GM21526 (cell line): ENCODE measurements around the gene STRN.
"Not testable (repeated sequence)": the region's sequence is repeated elsewhere in the genome, so short reads cannot be mapped to it uniquely, and the experiment has no call there.

Experiments
- ATAC-seq: cut with Tn5 transposase; IDR thresholded peaks from one replicate; pipeline ENCODE4 v1.9.1; 2021; ENCODE audit warnings: moderate library complexity; ENCODE audit not compliant: unreplicated experiment, low FRiP score

STRN gene

DNA sequence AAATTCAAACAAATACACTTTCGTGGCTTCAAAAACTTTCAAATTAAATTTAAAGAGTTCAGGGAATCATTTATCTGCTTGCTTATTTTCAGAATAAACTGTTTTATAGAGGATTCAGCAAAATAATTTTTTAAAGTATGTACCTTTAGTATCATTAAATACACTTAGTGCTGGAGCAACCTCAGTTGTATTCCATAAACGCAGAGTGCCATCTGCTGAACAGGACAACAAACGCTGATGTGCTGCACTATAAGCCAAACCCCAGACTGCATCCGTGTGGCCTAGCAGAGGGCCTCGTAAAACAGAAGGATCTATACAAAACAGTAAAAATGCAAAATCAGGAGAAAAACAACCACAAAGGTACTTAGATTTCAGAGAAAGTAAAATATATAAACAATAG, 108.6 kb downstream of the STRN start:
- no peak for ATAC-seq

DNA sequence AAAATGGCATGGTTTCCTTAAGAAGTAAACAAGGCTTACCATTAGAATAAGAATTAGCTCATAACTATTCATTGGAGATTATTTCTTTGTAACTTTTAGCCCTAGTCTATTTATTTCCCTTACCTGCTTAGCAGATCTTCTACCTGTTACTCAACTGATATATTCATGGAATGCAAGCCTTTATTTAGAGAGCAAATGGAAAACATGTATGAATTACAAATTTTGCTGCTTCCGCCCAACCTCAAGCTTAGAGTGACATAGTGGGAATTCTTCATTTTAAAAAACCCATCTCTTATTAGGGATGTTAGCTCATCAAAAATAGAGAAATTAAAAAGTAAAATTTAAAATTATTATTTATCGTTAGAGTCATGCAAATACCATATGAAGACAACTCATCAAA, 110.9 kb downstream of the STRN start:
- no peak for ATAC-seq

DNA sequence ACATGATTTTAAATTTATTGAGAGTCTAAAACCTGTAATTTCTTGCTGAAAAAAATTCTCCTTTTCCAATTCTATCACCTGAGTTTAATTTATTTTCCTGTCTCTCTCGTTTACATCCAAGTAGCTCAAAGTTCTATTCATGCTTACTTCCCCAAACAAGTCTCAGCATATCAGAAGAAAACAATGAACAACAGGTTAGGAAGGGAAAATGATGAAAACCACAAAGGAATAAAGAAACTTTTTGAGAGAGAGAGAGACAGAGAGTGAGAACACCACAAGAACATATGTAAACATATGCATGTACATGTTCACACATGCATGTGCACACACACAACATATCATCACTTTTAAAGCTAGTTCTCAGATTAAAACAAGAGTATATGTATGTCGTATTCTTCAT, 112.1 kb downstream of the STRN start:
- ATAC-seq, result no peak

DNA sequence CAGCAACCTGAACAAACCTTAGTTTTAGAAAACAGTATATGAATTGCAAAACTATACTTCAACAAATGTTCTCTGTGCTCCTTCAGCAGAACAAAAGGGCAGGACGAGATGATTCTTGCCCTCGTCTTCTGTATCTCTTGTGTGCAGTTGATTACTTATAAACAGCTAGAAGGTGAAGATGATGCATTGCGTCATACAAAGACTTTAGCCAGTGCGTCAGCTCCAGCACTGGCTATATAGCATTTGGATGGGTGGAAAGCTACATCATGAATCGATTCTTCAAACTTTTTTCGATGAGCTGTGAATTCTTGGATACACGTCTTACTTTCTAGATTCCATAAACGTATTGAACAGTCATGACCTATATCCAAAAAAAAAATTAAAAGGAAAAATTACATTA, 117.1 kb downstream of the STRN start:
- no peak for ATAC-seq

DNA sequence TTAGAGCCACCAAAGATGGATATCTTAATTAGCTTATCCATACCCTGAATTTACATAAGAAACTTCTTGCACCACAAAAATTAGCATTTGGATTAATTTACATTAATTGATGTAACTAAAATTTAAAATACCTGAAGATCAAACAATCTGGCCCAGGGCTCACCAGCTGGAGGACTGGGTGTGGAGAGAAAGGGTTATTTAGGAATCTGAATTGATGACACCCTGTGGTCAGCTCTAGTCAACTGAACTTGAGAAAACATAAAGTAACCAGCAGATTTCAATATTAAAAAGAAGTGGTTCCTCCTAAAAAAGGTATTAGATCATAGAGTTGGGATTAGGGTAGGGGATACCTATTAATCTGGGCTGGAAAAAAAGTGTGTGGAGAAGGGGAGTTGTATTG, 122.5 kb downstream of the STRN start:
- no peak for ATAC-seq

DNA sequence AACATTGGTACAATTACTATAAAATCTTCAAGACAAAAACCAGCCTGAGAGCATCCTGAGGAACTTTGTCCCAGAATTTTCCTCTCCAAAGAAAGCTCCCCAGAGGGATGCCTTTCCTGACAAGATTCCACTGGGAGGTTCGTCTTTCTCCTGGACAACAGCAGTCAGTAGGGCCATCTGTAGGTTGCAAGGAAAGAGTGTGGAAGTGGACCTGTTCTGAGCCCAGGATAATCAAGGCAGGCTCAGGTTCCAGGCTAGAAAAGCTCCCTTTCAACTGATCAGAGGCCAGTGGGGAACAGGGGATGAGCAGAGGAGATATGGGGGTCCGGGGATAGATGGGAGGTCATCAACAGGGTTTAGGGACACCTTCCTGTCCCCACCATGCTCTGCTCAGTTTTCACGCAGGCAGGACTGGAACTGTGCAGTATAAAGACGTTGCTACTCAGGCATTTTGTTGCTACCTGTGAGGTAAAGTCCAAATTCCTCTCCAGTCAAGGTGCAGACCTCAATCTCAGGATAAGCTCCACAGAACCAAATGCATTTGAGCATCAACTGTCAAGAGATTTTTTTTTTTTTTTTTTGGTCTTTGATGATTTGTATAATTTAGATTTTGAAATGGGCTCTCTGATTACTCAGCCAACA, 126.2 kb downstream of the STRN start:
- no peak for ATAC-seq

DNA sequence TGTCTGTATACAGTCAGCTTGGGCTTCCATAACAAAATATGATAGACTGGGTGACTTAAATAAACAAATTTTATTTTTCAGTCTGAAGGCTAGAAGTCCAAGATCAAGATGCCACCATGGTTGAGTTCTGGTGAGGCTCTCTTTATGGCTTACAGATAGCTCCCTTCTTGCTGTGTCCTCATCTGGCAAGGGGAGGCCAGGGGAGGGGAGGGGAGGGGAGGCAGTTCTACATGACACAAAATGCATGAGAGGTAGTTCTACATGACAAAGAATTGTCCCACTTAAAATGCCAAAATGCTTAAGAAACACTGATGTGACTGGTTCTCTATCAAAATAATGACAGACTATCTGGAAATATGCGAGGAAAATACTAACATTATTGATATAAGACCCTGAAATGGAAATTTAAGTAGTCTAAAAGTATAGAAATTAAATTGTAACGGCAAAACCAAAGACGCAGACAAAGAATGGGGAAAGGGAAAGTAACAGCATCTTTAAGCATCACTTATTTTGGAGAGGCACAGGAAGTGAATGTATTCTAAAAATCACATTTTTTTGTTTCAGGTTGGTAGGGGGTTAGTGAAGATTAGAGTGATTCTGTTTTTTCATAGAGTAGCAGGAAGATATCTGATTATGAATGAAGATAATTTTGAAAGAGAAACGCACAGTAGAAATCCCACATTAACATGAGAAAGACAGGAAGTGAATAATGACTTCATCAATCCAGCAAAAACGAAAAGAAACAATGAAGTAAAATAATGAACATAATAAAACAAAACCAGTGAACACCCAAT, 131.4 kb downstream of the STRN start:
- ATAC-seq, result no peak

DNA sequence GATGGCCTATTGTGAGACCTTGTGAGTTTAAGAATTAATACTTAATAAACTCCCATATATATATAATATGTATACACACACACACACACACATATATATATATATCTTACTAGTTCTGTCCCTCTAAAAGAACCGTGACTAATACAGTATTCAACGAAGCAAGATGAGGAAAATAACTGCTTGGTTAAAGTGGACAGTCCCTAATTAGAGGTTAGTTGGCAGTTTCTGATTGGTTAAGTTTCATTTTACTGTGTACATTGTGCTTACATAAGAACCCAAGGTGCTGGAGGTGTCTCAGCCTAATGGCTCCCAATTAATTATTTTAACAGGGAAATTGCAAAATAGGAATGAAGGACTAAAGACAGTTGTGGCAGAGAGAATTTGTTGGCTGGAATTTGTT, 132.1 kb downstream of the STRN start:
- ATAC-seq, result no peak

DNA sequence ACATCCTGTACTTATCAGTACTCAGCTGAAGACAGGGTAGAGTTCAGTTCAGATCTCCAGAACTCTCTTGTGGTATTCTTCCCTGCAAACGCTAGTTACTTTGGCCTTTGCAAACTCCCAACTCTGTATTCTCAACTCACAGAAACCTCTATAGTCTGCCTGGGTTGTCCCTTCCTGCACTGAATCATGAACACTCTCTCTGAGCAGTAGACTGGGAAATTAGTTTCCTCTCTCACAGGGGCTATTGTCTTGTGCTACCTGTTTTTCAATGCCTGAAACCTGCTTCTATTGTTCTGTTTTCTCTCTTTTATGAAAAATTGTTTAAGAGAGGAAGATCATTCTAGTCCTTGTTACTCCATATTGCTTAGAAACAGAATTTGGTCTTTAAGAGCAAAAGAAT, 135.2 kb downstream of the STRN start:
- no peak for ATAC-seq

DNA sequence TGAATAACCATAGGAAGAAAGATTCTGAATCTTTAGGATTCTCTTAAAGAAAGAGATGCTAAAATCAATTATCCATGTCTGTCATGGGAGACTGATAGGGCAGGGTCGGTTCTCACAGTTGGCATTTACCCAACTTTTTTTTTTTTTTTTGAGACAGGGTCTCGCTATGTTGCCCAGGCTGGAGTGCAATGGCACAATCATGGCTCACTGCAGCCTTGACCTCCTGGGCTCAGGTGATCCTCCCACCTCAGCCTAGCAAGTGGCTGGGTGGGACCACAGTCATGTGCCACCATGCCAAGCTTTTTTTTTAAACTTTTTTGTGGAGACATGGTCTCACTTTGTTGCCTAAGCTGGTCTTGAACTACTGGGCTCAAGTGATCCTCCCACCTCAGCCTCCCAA, 141.7 kb downstream of the STRN start:
- ATAC-seq, result not testable (repeated sequence)

DNA sequence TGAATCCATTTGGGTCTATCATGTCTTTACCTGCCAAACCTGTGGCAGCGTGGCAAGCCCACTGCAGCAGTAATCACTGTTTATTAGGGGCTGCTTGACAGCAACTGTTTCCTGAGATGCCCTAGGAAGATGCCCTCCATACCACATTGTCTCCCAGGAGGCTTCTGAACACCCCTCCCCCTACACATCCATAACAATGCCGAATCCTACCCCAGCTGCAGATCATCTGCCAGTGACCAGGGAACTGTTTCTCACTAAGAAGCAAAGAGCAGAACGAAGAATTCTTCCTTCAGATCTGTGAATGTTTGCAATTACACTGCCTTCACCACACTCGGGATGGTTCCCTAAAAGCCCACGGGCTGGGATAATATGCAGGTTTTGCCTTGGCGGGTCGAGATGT, 142.1 kb downstream of the STRN start:
- ATAC-seq, result no peak

DNA sequence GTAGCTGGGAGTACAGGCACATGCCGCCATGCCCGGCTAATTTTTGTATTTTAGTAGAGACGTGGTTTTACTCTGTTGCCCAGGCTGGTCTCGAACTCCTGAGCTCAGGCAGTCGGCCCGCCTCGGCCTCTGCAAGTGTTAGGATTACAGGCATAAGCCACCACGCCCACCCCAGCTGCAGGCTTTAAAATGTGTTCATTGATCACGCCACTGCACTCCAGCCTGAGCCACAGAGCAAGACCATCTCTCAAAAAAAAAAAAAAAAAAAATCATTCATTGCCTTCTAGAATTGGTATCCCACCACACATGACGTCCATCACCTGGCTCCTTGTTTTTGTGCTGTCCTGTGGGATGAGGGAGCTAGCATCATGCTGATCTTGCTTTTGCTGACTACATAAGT, 142.5 kb downstream of the STRN start:
- ATAC-seq, result no peak

DNA sequence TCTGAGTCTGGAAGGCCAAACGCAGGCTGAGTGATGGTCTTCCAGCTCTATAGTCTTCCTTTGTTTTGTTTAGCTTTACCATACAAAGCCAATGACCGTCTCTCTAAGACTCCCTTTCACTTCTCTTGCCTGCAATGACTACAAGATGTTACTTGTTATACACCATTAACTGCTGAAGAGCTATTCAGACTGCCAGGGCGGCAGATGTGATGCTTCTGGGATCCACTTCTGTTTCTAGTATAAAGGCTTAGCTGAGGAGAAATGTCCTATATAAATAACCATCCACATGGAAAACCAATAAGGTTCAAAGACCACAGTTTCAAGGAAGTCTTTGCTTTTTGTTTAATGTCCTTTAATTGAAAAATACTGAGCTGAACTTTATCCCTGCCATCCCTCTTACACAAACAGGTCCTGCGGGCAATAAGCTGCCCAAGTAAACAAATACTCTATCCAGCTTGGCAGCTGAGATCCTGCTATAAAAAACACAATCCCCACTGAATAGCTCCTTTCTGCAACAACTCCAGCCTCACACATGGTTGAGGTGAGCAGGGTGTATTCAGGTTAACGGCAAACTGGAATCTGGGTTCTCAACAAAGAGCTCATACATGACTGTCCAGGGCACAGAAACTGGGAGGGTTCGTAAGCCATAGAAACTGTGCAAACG, 145.3 kb downstream of the STRN start:
- no peak for ATAC-seq

DNA sequence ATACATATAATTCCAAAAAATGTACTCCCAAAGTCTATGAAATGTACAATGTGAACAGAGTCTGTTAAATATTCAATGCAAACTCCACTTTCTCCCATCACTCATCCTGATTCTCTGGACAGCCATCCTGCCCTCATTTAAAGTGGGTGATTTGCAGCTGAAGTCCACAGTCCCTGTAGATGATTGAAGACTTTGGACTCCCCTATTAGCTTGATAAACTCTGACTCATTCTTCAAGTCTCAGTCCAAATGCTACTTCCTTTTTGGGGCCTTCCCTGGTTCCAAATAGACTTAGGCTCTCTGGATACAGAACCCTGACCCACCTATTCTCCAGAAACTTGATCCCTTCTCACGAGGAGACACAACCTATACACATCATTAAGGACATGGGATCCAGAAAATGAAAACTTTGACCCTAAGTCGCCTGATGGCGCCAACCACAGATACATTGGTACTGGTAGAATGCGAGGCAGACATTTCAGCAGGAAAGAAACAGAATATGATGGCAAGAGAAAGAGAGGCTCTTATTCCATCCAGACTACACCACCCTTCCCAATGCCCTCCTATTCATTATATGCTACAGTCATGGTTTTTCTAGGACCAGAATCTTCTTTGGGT, 147.1 kb downstream of the STRN start:
- no peak for ATAC-seq

DNA sequence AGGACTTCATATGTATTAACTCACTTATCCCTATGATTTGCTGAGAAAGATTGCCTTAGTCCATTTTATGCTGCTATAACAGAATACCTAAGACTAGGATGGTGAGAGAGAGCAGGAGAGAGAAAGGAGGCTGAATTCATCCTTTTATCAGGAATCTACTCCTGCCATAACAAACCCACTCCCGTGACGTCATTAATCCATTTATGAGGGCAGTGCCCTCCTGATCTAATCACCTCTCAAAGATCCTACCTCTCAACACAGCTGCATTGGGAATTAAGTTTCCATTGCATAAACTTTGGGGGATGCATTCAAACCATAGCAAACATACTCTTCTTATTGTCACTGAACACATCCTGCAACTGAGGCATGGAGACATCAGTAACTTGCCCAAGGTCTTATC, 147.8 kb downstream of the STRN start:
- no peak for ATAC-seq

DNA sequence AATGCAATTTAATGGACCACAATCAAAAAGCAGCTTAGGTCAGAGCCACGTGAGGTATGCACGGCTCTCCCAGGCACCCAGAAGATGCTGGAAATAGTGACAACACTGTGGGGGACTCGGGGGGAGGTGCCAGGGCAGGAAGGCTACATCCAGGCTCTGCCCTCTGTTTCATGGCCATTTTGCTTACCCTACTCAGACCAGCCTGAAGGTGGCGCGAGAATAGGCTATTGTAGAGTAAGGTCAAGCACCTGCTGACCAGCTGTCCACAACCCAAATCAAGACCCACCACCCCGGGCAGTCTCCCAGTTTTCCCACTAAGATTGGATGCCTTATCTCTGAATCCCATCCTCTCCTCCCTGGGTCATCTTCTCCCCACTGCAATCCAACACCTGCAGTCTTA, 154.1 kb downstream of the STRN start:
- no peak for ATAC-seq

DNA sequence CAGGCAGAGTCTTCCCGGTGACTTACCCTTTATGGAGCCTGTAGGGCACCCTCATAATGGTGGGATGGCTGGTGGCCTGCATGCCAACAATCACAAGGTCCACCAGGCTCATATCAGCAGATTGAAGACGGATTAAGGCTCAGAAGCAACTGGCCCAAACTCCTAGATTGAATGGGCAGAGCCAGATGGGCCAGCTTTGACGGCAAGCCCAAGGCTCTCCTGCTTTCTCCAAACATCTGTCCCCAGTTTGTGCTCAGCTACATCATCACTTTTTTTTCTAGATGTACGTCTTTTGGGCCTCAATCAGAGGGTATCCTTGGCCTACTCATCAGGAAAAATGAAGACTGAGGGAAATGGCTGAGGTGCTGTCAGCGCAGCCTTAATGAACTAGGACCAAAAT, 155.3 kb downstream of the STRN start:
- ATAC-seq, result no peak

DNA sequence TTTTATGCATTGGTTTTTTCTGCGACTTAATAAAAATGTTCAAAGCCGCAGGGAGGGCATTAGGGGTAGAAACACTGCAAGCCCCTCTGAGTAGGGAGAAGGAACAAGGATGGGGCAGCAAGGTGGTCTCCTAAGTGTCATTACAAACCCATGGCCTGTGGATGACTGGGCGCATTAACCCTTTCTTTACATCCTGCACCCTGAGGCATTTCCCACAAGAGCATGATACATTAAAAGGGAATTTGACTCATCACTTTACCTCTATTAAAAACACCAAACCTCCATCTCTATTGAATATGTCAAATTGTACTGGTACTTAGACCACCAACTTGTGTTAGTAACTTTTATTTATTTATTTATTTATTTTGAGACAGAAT, 157.3 kb downstream of the STRN start:
- ATAC-seq, result no peak

DNA sequence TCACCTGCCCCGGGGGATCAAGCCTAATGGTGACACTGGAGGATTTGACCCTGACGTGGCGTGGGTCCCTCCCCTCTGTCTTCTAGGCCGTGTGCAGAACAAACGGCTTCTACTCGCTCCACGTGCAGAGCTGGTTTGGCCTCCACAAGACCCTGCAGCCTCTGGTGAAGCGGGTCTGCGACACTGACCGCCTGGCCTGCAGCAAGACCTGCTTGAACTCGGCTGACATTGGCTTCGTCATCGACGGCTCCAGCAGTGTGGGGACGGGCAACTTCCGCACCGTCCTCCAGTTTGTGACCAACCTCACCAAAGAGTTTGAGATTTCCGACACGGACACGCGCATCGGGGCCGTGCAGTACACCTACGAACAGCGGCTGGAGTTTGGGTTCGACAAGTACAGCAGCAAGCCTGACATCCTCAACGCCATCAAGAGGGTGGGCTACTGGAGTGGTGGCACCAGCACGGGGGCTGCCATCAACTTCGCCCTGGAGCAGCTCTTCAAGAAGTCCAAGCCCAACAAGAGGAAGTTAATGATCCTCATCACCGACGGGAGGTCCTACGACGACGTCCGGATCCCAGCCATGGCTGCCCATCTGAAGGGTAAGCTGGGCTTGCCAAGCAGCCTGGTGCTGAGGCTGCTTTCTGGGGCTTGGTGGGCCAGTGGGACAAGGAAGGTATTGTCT, 157.8 kb downstream of the STRN start:
- ATAC-seq, result no peak

DNA sequence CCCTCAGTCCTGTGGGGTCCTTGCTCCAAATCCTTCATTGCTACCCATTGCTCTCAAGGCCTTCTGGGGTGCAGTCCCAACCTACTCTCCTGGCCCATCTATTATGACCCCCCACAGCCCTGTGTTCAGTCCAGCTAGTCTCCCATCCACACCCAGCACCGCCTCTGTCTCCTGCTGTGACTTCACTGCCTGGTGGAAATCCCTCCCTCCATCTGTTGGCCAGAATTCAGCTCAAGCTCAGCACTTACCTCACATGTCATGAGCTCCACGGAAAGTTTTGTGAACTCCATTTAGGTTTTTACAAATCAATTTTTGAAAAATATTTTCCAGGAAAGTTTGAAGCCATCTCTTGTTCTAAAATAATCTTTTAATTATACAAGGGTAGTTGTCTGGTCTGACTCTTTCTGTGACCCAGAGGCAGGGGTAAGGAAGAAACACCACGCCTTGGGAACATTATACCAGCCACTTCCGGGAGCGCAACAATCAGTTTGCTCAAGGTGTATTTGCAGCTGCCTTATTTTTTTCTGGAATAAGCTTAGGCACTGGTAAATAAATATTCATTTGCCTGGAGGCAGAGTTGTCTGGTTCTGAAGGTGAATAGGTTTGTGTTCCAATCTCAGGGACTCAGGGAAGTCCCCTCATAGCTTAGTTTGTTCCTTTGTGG, 159.0 kb downstream of the STRN start:
- no peak for ATAC-seq
